ENCODE measurements around the gene WDR88. TPM values are rescaled to one million over a fixed set of nuclear protein-coding genes. Genes with fewer than 3 reads are reported as not detected.

The WDR88 gene
- total and polyA plus RNA-seq, 10 of the 15 experiments (the other 5 are each of a cell fraction or from before 2014, with no cell fraction given) = 0.19 to 0.34 TPM; not detected in 8

- peak; percentile 6 for ATAC-seq
- no peaks in the 10 kb centered on the region for H3K9me3 ChIP-seq (replicated peaks; ENCODE audit: control insufficient read depth, insufficient read depth, low read length)
- TF ChIP-seq POLR2AphosphoS5 (IDR thresholded peaks at IDR 0.05; ENCODE audit: low read length) (peak; percentile 37; the same call in 1 of the 2 replicates), ZNF622 (IDR thresholded peaks at IDR 0.05) (no peak)
- H3K4me3 ChIP-seq = peak overlapping the region; percentile 81
- POLR2A ChIA-PET = interaction anchor here (1.3 to 2.6 kb wide), 2 partner anchors 13 to 197 kb away, joined by 5 to 9 read pairs; partner anchors contain the start of gene CEBPG
- peak overlapping the region; percentile 81 for H3K9ac ChIP-seq (ENCODE audit: control insufficient read depth, insufficient read depth, low read length)
- H3K36me3 ChIP-seq (ENCODE audit: control insufficient read depth in 2 of 2, insufficient read depth in 2 of 2, low read length in 1 of 2) = no peaks in the 10 kb centered on the region
- H3K4me1 ChIP-seq (ENCODE audit: control insufficient read depth, insufficient read depth, low read length) = peaks cover 12% of the 10 kb centered on the region
- peak overlapping the region; percentile 82 for H2AFZ ChIP-seq (ENCODE audit: control insufficient read depth, low read depth, low read length)
- peak; percentile 62 for FAIRE-seq
- H3K4me2 ChIP-seq (ENCODE audit: control insufficient read depth, insufficient read depth) = peak overlapping the region; percentile 88
- 12% methylated on average over 25 of the region's 25 CpGs for WGBS (ENCODE audit: insufficient coverage, insufficient replicate concordance, low lambda C conversion rate, missing lambda C conversion rate)
- no peaks in the 10 kb centered on the region for H3K27me3 ChIP-seq (replicated peaks in 1 of 2; ENCODE audit: control insufficient read depth in 2 of 2, insufficient read depth in 2 of 2, low read length in 1 of 2)
- CTCF ChIA-PET = interaction anchor here (0.6 to 5.9 kb wide), 14 partner anchors 9 to 205 kb away, joined by 3 to 25 read pairs (median 4); partner anchors contain the start of genes CEP89, FAAP24 and GPATCH1
- in situ Hi-C loops (cut with MboI) = no loop called here
- H3K27ac ChIP-seq (ENCODE audit: control insufficient read depth, insufficient read depth) = peak overlapping the region; percentile 92
- intact Hi-C loops (cut with micrococcal nuclease; ENCODE audit: unreplicated experiment) = loop anchor here (2.0 to 5.0 kb wide), 3 partner anchors 31 to 196 kb away; partner anchors contain the start of gene CEBPG
- no peak for DNase-seq (ENCODE audit: low read depth, low spot score)
- RAD21 ChIA-PET (ENCODE audit: unreplicated experiment) = interaction anchor here (0.8 to 1.7 kb wide), 3 partner anchors 16 to 198 kb away, joined by 5 to 9 read pairs (median 6); partner anchors contain the start of gene CEBPG
- no peaks in the 10 kb centered on the region for H4K20me1 ChIP-seq (ENCODE audit: control insufficient read depth, insufficient read depth)
- SMC1A ChIA-PET (ENCODE audit: uncharacterized antibody, unreplicated experiment) = interaction anchor here (0.9 to 2.2 kb wide), 7 partner anchors 9 to 203 kb away, joined by 3 to 8 read pairs (median 4); no protein-coding TSS in a partner anchor
- peaks cover 7% of the 10 kb centered on the region for H3K79me2 ChIP-seq (ENCODE audit: control insufficient read depth, insufficient read depth, low read length)
- BruUV-seq (replicated peaks) = TSS peak; percentile 87
Observed at GRCh38 chr19:33175886-33176669, 44.2 kb downstream of the WDR88 start.

GRCh38 chr19:33176670-33177416 lies 44.9 kb downstream of the WDR88 start:
- in situ Hi-C loops (cut with MboI) = no loop called here
- ATAC-seq (peak; percentile 93), FAIRE-seq (peak; percentile 94), DNase-seq (ENCODE audit: low read depth, low spot score) (peak; percentile 97)
- peaks cover 12% of the 10 kb centered on the region for H3K4me1 ChIP-seq (ENCODE audit: control insufficient read depth, insufficient read depth, low read length)
- ChIA-PET SMC1A (ENCODE audit: uncharacterized antibody, unreplicated experiment) (interaction anchor here (0.5 to 2.2 kb wide), 10 partner anchors 8 to 204 kb away, joined by 3 to 8 read pairs (median 4); no protein-coding TSS in a partner anchor), CTCF (interaction anchor here (0.8 to 5.9 kb wide), 13 partner anchors 9 to 205 kb away, joined by 3 to 25 read pairs (median 5); partner anchors contain the start of genes CEP89, FAAP24 and GPATCH1), RAD21 (ENCODE audit: unreplicated experiment) (interaction anchor here (0.8 to 1.7 kb wide), 5 partner anchors 17 to 197 kb away, joined by 3 to 9 read pairs (median 5); partner anchors contain the start of genes CEBPG and GPATCH1), POLR2A (interaction anchor here (0.6 to 2.6 kb wide), 4 partner anchors 14 to 196 kb away, joined by 3 to 9 read pairs (median 4); partner anchors contain the start of gene CEBPG)
- H2AFZ ChIP-seq (ENCODE audit: control insufficient read depth, low read depth, low read length) = peak overlapping the region; percentile 82
- peak overlapping the region; percentile 81 for H3K9ac ChIP-seq (ENCODE audit: control insufficient read depth, insufficient read depth, low read length)
- H3K36me3 ChIP-seq (ENCODE audit: control insufficient read depth in 2 of 2, insufficient read depth in 2 of 2, low read length in 1 of 2) = no peaks in the 10 kb centered on the region
- no peaks in the 10 kb centered on the region for H3K27me3 ChIP-seq (replicated peaks in 1 of 2; ENCODE audit: control insufficient read depth in 2 of 2, insufficient read depth in 2 of 2, low read length in 1 of 2)
- peak overlapping the region; percentile 92 for H3K27ac ChIP-seq (ENCODE audit: control insufficient read depth, insufficient read depth)
- no peaks in the 10 kb centered on the region for H3K9me3 ChIP-seq (replicated peaks; ENCODE audit: control insufficient read depth, insufficient read depth, low read length)
- peak overlapping the region; percentile 88 for H3K4me2 ChIP-seq (ENCODE audit: control insufficient read depth, insufficient read depth)
- peaks cover 7% of the 10 kb centered on the region for H3K79me2 ChIP-seq (ENCODE audit: control insufficient read depth, insufficient read depth, low read length)
- H3K4me3 ChIP-seq = peak overlapping the region; percentile 81
- TSS peak; percentile 91 for BruUV-seq (replicated peaks)
- intact Hi-C loops (cut with micrococcal nuclease; ENCODE audit: unreplicated experiment) = loop anchor here (2.0 to 5.0 kb wide), 3 partner anchors 32 to 195 kb away; partner anchors contain the start of gene CEBPG
- no peaks in the 10 kb centered on the region for H4K20me1 ChIP-seq (ENCODE audit: control insufficient read depth, insufficient read depth)
- WGBS (ENCODE audit: insufficient coverage, insufficient replicate concordance, low lambda C conversion rate, missing lambda C conversion rate) = under 1% methylated on average over 62 of the region's 65 CpGs
- TF ChIP-seq EGR1 (IDR thresholded peaks at IDR 0.05; ENCODE audit: borderline replicate concordance in 1 of 2, low read depth in 2 of 2, low read length in 2 of 2) (peak; percentile 54 to 94), DPF2 (IDR thresholded peaks at IDR 0.05) (no peak), GATAD2B (conservative IDR thresholded peaks at IDR 0.05; ENCODE audit: low read depth) (peak; percentile 73; the same call in 1 of the 2 replicates), EED (IDR thresholded peaks at IDR 0.05; ENCODE audit: low read depth) (no peak), FOXK2 (IDR thresholded peaks at IDR 0.05) (peak; percentile 88), SP1 (IDR thresholded peaks at IDR 0.05; ENCODE audit: low read depth, low read length) (peak; percentile 75), NR2C1 (IDR thresholded peaks at IDR 0.05) (no peak), RELA (IDR thresholded peaks at IDR 0.05; ENCODE audit: borderline replicate concordance, partially characterized antibody) (no peak), RB1 (IDR thresholded peaks at IDR 0.05; ENCODE audit: borderline replicate concordance) (no peak; the same call in 1 of the 2 replicates), BHLHE40 (IDR thresholded peaks at IDR 0.05; ENCODE audit: borderline replicate concordance in 1 of 2, low read depth in 2 of 2, low read length in 1 of 2) (no peak), TCF7 (IDR thresholded peaks at IDR 0.05; ENCODE audit: borderline replicate concordance) (0 out of 2 replicates have a peak, but pooled peaks have one; percentile 12), POLR2AphosphoS5 (IDR thresholded peaks at IDR 0.05; ENCODE audit: low read length) (peak; percentile 95), MXI1 (IDR thresholded peaks at IDR 0.05; ENCODE audit: low read depth, low read length) (no peak; the same call in none of the 2 replicates), SREBF2 (IDR thresholded peaks at IDR 0.05; ENCODE audit: low read length) (peak; percentile 99)

All from GM12878 (cell line).